Fibroblast of skin of right biceps (primary cell): ENCODE measurements around the gene CNPY4.
"Not testable (repeated sequence)": the region's sequence is repeated elsewhere in the genome, so short reads cannot be mapped to it uniquely, and the experiment has no call there.

Experiments used
- DNase-seq: peaks from one replicate; pipeline ENCODE4 v3.0.0-alpha.2; 2013

CNPY4 gene

GRCh38 chr7:100122067-100122466 is 2.6 kb downstream of the CNPY4 start:
- DNase-seq: no peak

GRCh38 chr7:100122568-100122967 is 3.1 kb downstream of the CNPY4 start:
- no peak for DNase-seq

- DNase-seq: no peak
These were observed 5.1 kb downstream of the CNPY4 start for GRCh38 chr7:100124301-100125230.

- DNase-seq: no peak
These were observed 7.0 kb downstream of the CNPY4 start for GRCh38 chr7:100126239-100126930.

GRCh38 chr7:100126931-100127865 is 7.8 kb downstream of the CNPY4 start, which contains the start of gene MBLAC1:
Gene MBLAC1, plus strand, starts transcription at chr7:100126967. Its CDS starts 429 bp downstream, at chr7:100127396.
- DNase-seq: peak; percentile 94

- DNase-seq: peak; percentile 28
These were observed 8.6 kb downstream of the CNPY4 start for GRCh38 chr7:100127866-100128636.

- no peak for DNase-seq
These were observed 9.2 kb downstream of the CNPY4 start for GRCh38 chr7:100128637-100128963.

- not testable (repeated sequence) for DNase-seq
These were observed 10.8 kb downstream of the CNPY4 start for GRCh38 chr7:100130220-100130607.

GRCh38 chr7:100130608-100131453 is 11.4 kb downstream of the CNPY4 start:
- DNase-seq: peak; percentile 46

GRCh38 chr7:100132126-100132525 is 12.7 kb downstream of the CNPY4 start:
- no peak for DNase-seq

GRCh38 chr7:100132697-100133151 is 13.3 kb downstream of the CNPY4 start:
- DNase-seq: peak; percentile 53

- DNase-seq: no peak
These were observed 18.7 kb downstream of the CNPY4 start for GRCh38 chr7:100137851-100138760.

GRCh38 chr7:100141555-100141949 is 22.1 kb downstream of the CNPY4 start:
- DNase-seq: no peak

GRCh38 chr7:100142461-100142860 is 23.0 kb downstream of the CNPY4 start:
- no peak for DNase-seq

- not testable (repeated sequence) for DNase-seq
These were observed 26.9 kb downstream of the CNPY4 start for GRCh38 chr7:100146350-100146749.

- DNase-seq: no peak
These were observed 27.8 kb downstream of the CNPY4 start for GRCh38 chr7:100147278-100147677.

- no peak for DNase-seq
These were observed 28.8 kb downstream of the CNPY4 start for GRCh38 chr7:100148225-100148558.

- peak; percentile 99 for DNase-seq
These were observed 29.3 kb downstream of the CNPY4 start, which contains the start of gene LAMTOR4 for GRCh38 chr7:100148559-100149328. Gene LAMTOR4, plus strand, starts transcription at chr7:100148918. Its CDS starts 55 bp downstream, at chr7:100148973.

- DNase-seq: no peak
These were observed 33.0 kb downstream of the CNPY4 start for GRCh38 chr7:100152404-100152803.
